HK-2 (cell line): Measurements from ENCODE around the gene CXADR.
"Not testable (repeated sequence)": the region's sequence is repeated elsewhere in the genome, so short reads cannot be mapped to it uniquely, and the experiment has no call there.

Experiments used
- DNase-seq: peaks from one replicate; pipeline ENCODE4 v3.0.0-alpha.2; 2018; ENCODE audit not compliant: unreplicated experiment

Gene CXADR

GRCh38 chr21:17502985-17503384 lies 9.9 kb upstream of the CXADR start:
- not testable (repeated sequence) for DNase-seq

- DNase-seq = no peak
Observed at GRCh38 chr21:17506951-17507350, 5.9 kb upstream of the CXADR start.

- DNase-seq = no peak
Observed at GRCh38 chr21:17507591-17507990, 5.3 kb upstream of the CXADR start.

- peak; percentile 33 for DNase-seq
Observed at GRCh38 chr21:17513214-17514123, 626 bp downstream of the CXADR start.

GRCh38 chr21:17514124-17514845 lies 1.4 kb downstream of the CXADR start:
- DNase-seq = no peak

- DNase-seq = not testable (repeated sequence)
Observed at GRCh38 chr21:17517008-17517407, 4.2 kb downstream of the CXADR start.

GRCh38 chr21:17519208-17519738 lies 6.4 kb downstream of the CXADR start:
- no peak for DNase-seq

GRCh38 chr21:17519965-17520609 lies 7.2 kb downstream of the CXADR start:
- DNase-seq = no peak

- DNase-seq = no peak
Observed at GRCh38 chr21:17523007-17523451, 10.2 kb downstream of the CXADR start.

GRCh38 chr21:17523979-17524494 lies 11.2 kb downstream of the CXADR start:
- DNase-seq = not testable (repeated sequence)

- no peak for DNase-seq
Observed at GRCh38 chr21:17524635-17525034, 11.8 kb downstream of the CXADR start.

- DNase-seq = no peak
Observed at GRCh38 chr21:17526776-17527175, 13.9 kb downstream of the CXADR start.

GRCh38 chr21:17527240-17527639 lies 14.4 kb downstream of the CXADR start:
- DNase-seq = no peak

GRCh38 chr21:17527711-17528110 lies 14.9 kb downstream of the CXADR start:
- DNase-seq = no peak

- no peak for DNase-seq
Observed at GRCh38 chr21:17529648-17530047, 16.8 kb downstream of the CXADR start.

GRCh38 chr21:17532292-17532691 lies 19.4 kb downstream of the CXADR start:
- DNase-seq = no peak

- no peak for DNase-seq
Observed at GRCh38 chr21:17536381-17536780, 23.5 kb downstream of the CXADR start.

GRCh38 chr21:17537299-17537698 lies 24.5 kb downstream of the CXADR start:
- DNase-seq = no peak

GRCh38 chr21:17538576-17538975 lies 25.7 kb downstream of the CXADR start:
- no peak for DNase-seq

GRCh38 chr21:17539323-17539722 lies 26.5 kb downstream of the CXADR start:
- DNase-seq = no peak

- no peak for DNase-seq
Observed at GRCh38 chr21:17539743-17540341, 27.0 kb downstream of the CXADR start.
